Activated T-helper 9 cell treated with anti-CD3 and anti-CD28 coated beads, Interleukin-2, amount 50 U/mL, for 16 hours (primary cell): ENCODE results near the gene KLHL25.
"Not testable (repeated sequence)": the region's sequence is repeated elsewhere in the genome, so short reads cannot be mapped to it uniquely, and the experiment has no call there.

Source experiments
- DNase-seq: peaks from one replicate; pipeline ENCODE4 v3.0.0-alpha.2; 2020; ENCODE audit warnings: low read depth

The KLHL25 gene

GRCh38 chr15:85804481-85805170 is 9.9 kb upstream of the KLHL25 start:
- DNase-seq, result no peak

GRCh38 chr15:85802617-85803016 is 7.9 kb upstream of the KLHL25 start:
- not testable (repeated sequence) for DNase-seq

DNA sequence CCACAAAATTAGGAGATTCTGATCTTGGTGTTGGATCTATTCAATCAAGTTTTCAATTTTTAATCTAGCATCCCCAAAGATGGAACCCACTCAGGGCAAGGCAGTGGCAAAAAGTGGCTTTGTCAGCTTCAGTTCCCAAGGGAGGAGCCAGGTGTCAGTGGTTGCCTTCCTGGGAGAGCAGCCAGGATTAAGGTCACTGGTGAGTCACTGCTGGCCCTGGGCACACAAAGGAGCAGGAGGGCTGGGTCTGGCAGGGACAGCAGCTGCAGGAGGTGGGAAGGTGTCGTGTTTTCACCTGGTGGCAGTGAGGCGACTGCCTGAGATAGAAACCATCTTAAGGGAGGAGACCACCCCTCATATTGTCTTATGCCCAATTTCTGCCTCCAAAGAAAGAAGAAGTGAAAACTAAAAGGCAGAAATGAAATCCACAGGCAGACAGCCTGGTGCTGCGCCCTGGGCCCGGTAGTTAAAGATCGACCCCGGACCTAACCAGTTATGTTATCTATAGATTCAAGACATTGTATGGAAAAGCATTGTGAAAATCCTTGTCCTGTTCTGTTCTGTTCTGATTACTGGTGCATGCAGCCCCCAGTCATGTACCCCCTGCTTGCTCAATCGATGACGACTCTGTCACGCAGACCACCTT is 5.9 kb upstream of the KLHL25 start:
- DNase-seq, result no peak

DNA sequence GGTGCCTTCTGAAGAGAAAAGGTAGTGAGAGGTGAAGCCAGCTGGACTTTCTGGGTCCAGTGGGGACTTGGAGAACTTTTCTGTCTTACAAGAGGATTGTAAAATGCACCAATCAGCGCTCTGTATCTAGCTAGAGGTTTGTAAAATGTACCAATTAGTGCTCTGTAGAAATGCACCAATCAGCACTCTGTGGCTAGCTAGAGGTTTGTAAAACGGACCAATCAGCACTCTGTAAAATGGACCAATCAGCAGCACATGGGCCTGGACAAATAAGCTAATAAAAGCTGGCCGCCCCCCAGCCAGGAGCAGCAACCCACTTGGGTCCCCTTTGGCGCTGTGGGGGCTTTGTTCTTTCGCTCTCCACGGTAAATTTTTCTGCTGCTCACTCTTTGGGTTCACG is 1.6 kb upstream of the KLHL25 start:
- DNase-seq, result not testable (repeated sequence)

GRCh38 chr15:85795337-85796305 is 896 bp upstream of the KLHL25 start:
- DNase-seq, result no peak

GRCh38 chr15:85793641-85794597 is 806 bp downstream of the KLHL25 start:
- peak; percentile 19 for DNase-seq

GRCh38 chr15:85792912-85793590 is 1.7 kb downstream of the KLHL25 start:
- DNase-seq, result no peak

DNA sequence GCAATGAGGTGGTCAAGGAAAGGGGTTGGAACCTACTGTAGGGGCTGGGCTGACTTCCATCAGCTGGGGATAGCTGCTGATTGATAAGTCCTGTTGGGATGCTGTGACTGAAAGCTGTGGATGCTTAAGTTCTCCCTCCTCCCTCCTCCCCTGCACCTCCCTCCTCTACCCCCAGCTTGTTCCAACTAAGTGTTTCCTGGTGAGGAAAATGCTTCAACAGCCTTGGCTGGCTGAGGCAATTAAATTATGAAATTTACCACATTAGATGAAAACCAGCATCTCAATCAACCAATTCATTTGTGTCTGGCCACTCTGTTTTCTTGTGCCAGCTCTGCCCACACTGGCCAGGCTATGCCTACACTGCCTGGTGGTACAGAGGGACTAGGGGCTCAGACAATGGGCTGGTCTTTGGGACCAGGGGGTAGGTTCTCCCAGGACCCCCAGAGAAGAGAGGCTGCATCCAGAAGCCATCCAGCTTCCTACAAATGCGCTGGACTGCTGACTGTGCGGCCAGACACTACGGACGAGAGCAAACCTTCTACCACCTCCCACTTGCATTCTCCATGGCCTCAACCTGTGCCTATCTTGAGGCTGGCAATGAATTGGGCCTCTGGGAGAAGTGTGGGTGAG is 2.5 kb downstream of the KLHL25 start:
- no peak for DNase-seq

GRCh38 chr15:85789496-85789875 is 5.2 kb downstream of the KLHL25 start:
- DNase-seq, result no peak

- no peak for DNase-seq
Measured at GRCh38 chr15:85788771-85789495, 5.8 kb downstream of the KLHL25 start.

GRCh38 chr15:85786781-85787114 is 8.0 kb downstream of the KLHL25 start:
- DNase-seq, result no peak

DNA sequence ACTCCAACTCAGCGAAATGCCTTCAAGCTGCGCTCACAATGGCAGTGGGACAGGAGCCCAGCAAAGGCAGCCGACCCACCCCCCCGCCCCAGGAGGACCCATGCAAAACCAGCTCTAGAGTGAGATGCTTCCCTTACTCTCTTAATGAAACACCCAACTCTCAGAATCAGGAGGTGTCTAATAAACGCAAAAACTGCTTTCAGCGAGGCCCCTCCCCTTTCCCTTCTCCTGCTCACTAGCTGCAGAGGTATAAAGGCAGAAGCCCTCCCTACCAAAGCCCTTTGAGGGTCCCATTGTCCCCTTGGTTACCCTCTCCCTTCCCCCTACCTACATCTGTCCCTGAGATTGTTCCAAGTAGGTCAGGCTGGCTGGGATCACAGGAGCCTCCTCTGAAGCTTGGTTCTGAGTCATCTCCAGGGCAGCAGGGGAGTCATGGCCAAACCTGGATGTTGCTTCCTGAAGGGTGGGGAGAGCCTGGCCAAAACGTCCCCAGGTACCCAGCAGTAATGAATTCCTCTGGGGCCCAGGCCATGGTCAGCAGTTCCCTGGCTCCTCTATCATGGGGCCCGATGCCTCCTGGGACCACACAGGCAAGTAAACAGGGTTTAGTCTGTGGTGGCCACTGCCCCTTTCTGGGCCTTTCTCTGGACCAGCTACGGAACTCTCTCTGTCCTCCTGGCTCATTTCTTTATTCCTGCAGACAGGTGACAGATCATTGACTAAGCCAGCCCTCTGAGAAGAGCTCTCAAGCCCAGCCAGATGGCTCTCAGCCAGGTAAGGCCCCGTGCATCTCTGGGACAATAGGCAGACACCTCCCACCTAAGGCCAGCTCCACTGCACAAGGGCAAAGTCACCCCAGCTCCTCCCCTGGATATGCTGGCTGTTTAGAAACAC is 8.6 kb downstream of the KLHL25 start:
- DNase-seq, result no peak

GRCh38 chr15:85782064-85782463 is 12.7 kb downstream of the KLHL25 start:
- no peak for DNase-seq

GRCh38 chr15:85781099-85781498 is 13.6 kb downstream of the KLHL25 start:
- no peak for DNase-seq

GRCh38 chr15:85780225-85780985 is 14.3 kb downstream of the KLHL25 start:
- DNase-seq, result no peak

GRCh38 chr15:85779249-85779648 is 15.5 kb downstream of the KLHL25 start:
- no peak for DNase-seq

GRCh38 chr15:85778107-85778776 is 16.5 kb downstream of the KLHL25 start:
- DNase-seq, result no peak
